Breast epithelium (tissue), 4 donors: ENCODE data around the gene SNX21. TPM values are rescaled to one million over a fixed set of nuclear protein-coding genes. Genes with fewer than 3 reads are reported as not detected.
"Not testable (repeated sequence)": the region's sequence is repeated elsewhere in the genome, so short reads cannot be mapped to it uniquely, and the experiment has no call there.

ENCODE experiments used
- DNase-seq, 2 donors: peaks; one replicate each; pipeline ENCODE4 v3.0.0-alpha.2; 2019; ENCODE audit warnings: low spot score in 2 of 2
- H3K27ac ChIP-seq, 2 donors: fragments of 200-600 bp; sonication (generic) in 1 of 2; one replicate each; pipeline ENCODE4 v1.5.1; 2016 to 2019; ENCODE audit warnings: mild to moderate bottlenecking in 1 of 2
- H3K27me3 ChIP-seq, 2 donors: fragments of 200-600 bp; sonication (generic) in 1 of 2; one replicate each; pipeline versions ENCODE4 v1.5.1 to v1.6.0; 2017 to 2019; ENCODE audit warnings: control low read depth in 1 of 2, mild to moderate bottlenecking in 1 of 2
- H3K36me3 ChIP-seq: fragments of 200-600 bp; one replicate; pipeline ENCODE4 v1.5.1; 2019
- H3K4me1 ChIP-seq, 2 donors: fragments of 200-600 bp; sonication (generic); one replicate each; pipeline ENCODE4 v1.5.1; 2016 to 2019; ENCODE audit warnings: control low read depth in 1 of 2
- H3K4me3 ChIP-seq, 3 donors: fragments of 200-600 bp; sonication (generic); 1 replicate in 2 of 3; 2 replicates in 1 of 3; pipeline ENCODE4 v1.5.1; 2016 to 2019; ENCODE audit warnings: mild to moderate bottlenecking in 3 of 3, moderate library complexity in 2 of 3
- H3K9me3 ChIP-seq, 2 donors: fragments of 200-600 bp; sonication (generic) in 1 of 2; one replicate each; pipeline ENCODE4 v1.5.1; 2016 to 2019; ENCODE audit warnings: control low read depth in 1 of 2
- CTCF ChIP-seq, 3 donors: fragments of 450-650 bp; IDR thresholded peaks; one replicate each; pipeline ENCODE4 v1.5.1; 2016 to 2017; ENCODE audit warnings: antibody characterized with exemption in 3 of 3, mild to moderate bottlenecking in 3 of 3, moderate library complexity in 3 of 3
- POLR2A ChIP-seq: fragments of 450-650 bp; IDR thresholded peaks from one replicate; pipeline ENCODE4 v1.6.1; 2016; ENCODE audit warnings: antibody characterized with exemption, mild to moderate bottlenecking, moderate library complexity
- POLR2AphosphoS5 ChIP-seq, 3 donors: sonication (generic); formaldehyde crosslinking; IDR thresholded peaks; one replicate each; pipeline ENCODE4 v1.6.1; 2017; ENCODE audit warnings: antibody characterized with exemption in 3 of 3
- intact Hi-C: fragments of 100-400 bp; cut with DNase I; formaldehyde crosslinking; loops from one replicate; pipeline ENCODE4 v1.15.1; 2023; ENCODE audit warnings: low total_unique reads
- total RNA-seq, 3 donors: library from RNA; depleted of rRNA; stranded (reverse); fragments of >200 nt; gene quantifications; one replicate each; pipeline ENCODE4 v1.1.0, GENCODE V29; 2016

Gene SNX21
- total RNA-seq, 3 donors from 2014 or later: 55.0 to 138 (median 66.9) TPM

GRCh38 chr20:45826381-45827019 lies 7.1 kb upstream of the SNX21 start:
- Histone ChIP-seq H3K4me3 (no peak overlapping the region), H3K9me3 (no peaks in the 10 kb centered on the region), H3K27me3 (peaks cover 0 to 20% of the 10 kb centered on the region in 2 donors), H3K4me1 (peaks cover 0 to 4% of the 10 kb centered on the region in 2 donors), H3K27ac (peak overlapping the region in 1 of 2 donors; percentile 63), H3K36me3 (no peaks in the 10 kb centered on the region)
- intact Hi-C loops: no loop called here
- no peak for TF ChIP-seq POLR2AphosphoS5 (IDR thresholded peaks at IDR 0.05)
- no peak for TF ChIP-seq POLR2A
- no peak for TF ChIP-seq CTCF (IDR thresholded peaks at IDR 0.05)
- DNase-seq: no peak

- Histone ChIP-seq H3K36me3 (no peaks in the 10 kb centered on the region), H3K27ac (peak within 1 kb of the TSS in 1 of 2 donors; percentile 63), H3K4me1 (peaks cover 0 to 4% of the 10 kb centered on the region in 2 donors), H3K9me3 (no peaks in the 10 kb centered on the region), H3K4me3 (no peak within 1 kb of the TSS), H3K27me3 (peaks cover 0 to 17% of the 10 kb centered on the region in 2 donors)
- intact Hi-C loops: no loop called here
- no peak for DNase-seq
- TF ChIP-seq POLR2A (no peak), CTCF (IDR thresholded peaks at IDR 0.05) (no peak), POLR2AphosphoS5 (IDR thresholded peaks at IDR 0.05) (no peak)
These were observed 6.5 kb upstream of the SNX21 start, which contains the start of gene TNNC2 for GRCh38 chr20:45827030-45827652. TNNC2 (minus strand) TSS chr20:45827312; CDS start chr20:45827248, 64 bp downstream.

- intact Hi-C loops: no loop called here
- H3K4me1 ChIP-seq: peaks cover 2 to 4% of the 10 kb centered on the region in 2 donors
- no peak for DNase-seq
- no peak overlapping the region for H3K4me3 ChIP-seq
- H3K9me3 ChIP-seq: no peaks in the 10 kb centered on the region
- H3K27ac ChIP-seq: no peak overlapping the region
- peaks cover 0 to 11% of the 10 kb centered on the region in 2 donors for H3K27me3 ChIP-seq
- TF ChIP-seq POLR2AphosphoS5 (IDR thresholded peaks at IDR 0.05): no peak
- no peak for TF ChIP-seq POLR2A
- no peak for TF ChIP-seq CTCF (IDR thresholded peaks at IDR 0.05)
- no peaks in the 10 kb centered on the region for H3K36me3 ChIP-seq
These were observed 5.9 kb upstream of the SNX21 start for GRCh38 chr20:45827712-45828111.

- Histone ChIP-seq H3K4me1 (peaks cover 4 to 5% of the 10 kb centered on the region in 2 donors), H3K9me3 (no peaks in the 10 kb centered on the region), H3K4me3 (no peak overlapping the region), H3K36me3 (no peaks in the 10 kb centered on the region), H3K27ac (peak overlapping the region in 1 of 2 donors; percentile 52), H3K27me3 (peaks cover 0 to 5% of the 10 kb centered on the region in 2 donors)
- intact Hi-C loops: no loop called here
- TF ChIP-seq POLR2AphosphoS5 (IDR thresholded peaks at IDR 0.05): no peak
- no peak for TF ChIP-seq POLR2A
- TF ChIP-seq CTCF (IDR thresholded peaks at IDR 0.05): no peak
- no peak for DNase-seq
These were observed 5.0 kb upstream of the SNX21 start for GRCh38 chr20:45828589-45828988.

- H3K27ac ChIP-seq, H3K27me3 ChIP-seq, intact Hi-C loops, H3K4me3 ChIP-seq, H3K9me3 ChIP-seq, H3K4me1 ChIP-seq, H3K36me3 ChIP-seq, DNase-seq: not testable (repeated sequence)
These were observed 3.9 kb upstream of the SNX21 start for GRCh38 chr20:45829673-45830106.
